SK-N-SH (cell line): ENCODE measurements around the gene DNAJC13. TPM values are rescaled to one million over a fixed set of nuclear protein-coding genes. Genes with fewer than 3 reads are reported as not detected.

ENCODE experiments used
- CTCF ChIA-PET: fragments of 300-600, 350-600 bp; formaldehyde crosslinking; extraction: SDS; loops from one replicate; lab custom pipeline; 2021; lab: Yijun Ruan, JAX
- POLR2A ChIA-PET: fragments of 350-600 bp; sonication (Branson Sonifier 250); formaldehyde crosslinking; extraction: SDS; loops from one replicate; lab custom pipeline; 2020; ENCODE audit warnings: antibody characterized with exemption, inconsistent platforms; lab: Yijun Ruan, JAX
- DNase-seq: peaks from one replicate; pipeline ENCODE4 v3.0.0; 2012
- H2AFZ ChIP-seq: fragments of 200-600 bp; sonication (generic); 2 replicates; pipeline ENCODE4 v1.8.1; 2016; ENCODE audit warnings: antibody characterized with exemption, mild to moderate bottlenecking, low read depth
- H3F3A ChIP-seq: fragments of 200-600 bp; sonication (generic); replicated peaks from 2 replicates; pipeline ENCODE3; 2016; ENCODE audit warnings: antibody characterized with exemption, mild to moderate bottlenecking; ENCODE audit not compliant: insufficient read depth
- H3K27ac ChIP-seq, 2 experiments: fragments of 200-500 bp in 1 of 2; fragments of 200-600 bp in 1 of 2; sonication (Bioruptor generic) in 1 of 2; sonication (generic), shearing (Covaris generic) in 1 of 2; 2 replicates each; pipeline versions ENCODE4 v1.5.1 to v1.6.1; 2014 to 2016; ENCODE audit warnings: low read depth in 2 of 2, inconsistent platforms in 1 of 2, low read length in 1 of 2, mild to moderate bottlenecking in 1 of 2, mixed read lengths in 1 of 2
- H3K27me3 ChIP-seq: fragments of 200-600 bp; sonication (generic), shearing (Covaris generic); 2 replicates; pipeline ENCODE4 v1.6.1; 2016; ENCODE audit warnings: mixed run types; ENCODE audit not compliant: insufficient read depth
- H3K36me3 ChIP-seq, 2 experiments: fragments of 200-500 bp in 1 of 2; fragments of 200-600 bp in 1 of 2; sonication (Bioruptor generic) in 1 of 2; sonication (generic) in 1 of 2; replicated peaks in 1 of 2; 2 replicates each; pipeline versions ENCODE3 to v1.5.1; 2014 to 2016; ENCODE audit warnings: low read length in 1 of 2, mild to moderate bottlenecking in 1 of 2; ENCODE audit not compliant: insufficient read depth in 2 of 2, control insufficient read depth in 1 of 2
- H3K4me1 ChIP-seq, 2 experiments: fragments of 200-500 bp in 1 of 2; fragments of 200-600 bp in 1 of 2; sonication (Bioruptor generic) in 1 of 2; sonication (generic), shearing (Covaris generic) in 1 of 2; 2 replicates each; pipeline versions ENCODE4 v1.5.1 to v1.6.1; 2014 to 2016; ENCODE audit warnings: low read depth in 1 of 2, low read length in 1 of 2, mixed run types in 1 of 2; ENCODE audit not compliant: insufficient read depth in 2 of 2, control insufficient read depth in 1 of 2
- H3K4me2 ChIP-seq: fragments of 200-600 bp; sonication (generic), shearing (Covaris generic); 2 replicates; pipeline ENCODE4 v1.6.1; 2017; ENCODE audit warnings: mixed run types
- H3K4me3 ChIP-seq, 2 experiments: fragments of 200-500 bp in 1 of 2; fragments of 200-600 bp in 1 of 2; sonication (Bioruptor generic) in 1 of 2; sonication (generic), shearing (Covaris generic) in 1 of 2; 2 replicates each; pipeline versions ENCODE4 v1.5.1 to v1.8.1; 2014 to 2016; ENCODE audit warnings: low read depth in 2 of 2, inconsistent platforms in 1 of 2, low read length in 1 of 2, mild to moderate bottlenecking in 1 of 2, mixed read lengths in 1 of 2, moderate library complexity in 1 of 2
- H3K79me2 ChIP-seq: fragments of 200-600 bp; sonication (generic); 2 replicates; pipeline ENCODE4 v1.8.1; 2017; ENCODE audit warnings: mild to moderate bottlenecking; ENCODE audit not compliant: insufficient read depth
- H3K9ac ChIP-seq: fragments of 200-600 bp; sonication (generic); 2 replicates; pipeline ENCODE4 v1.6.1; 2017; ENCODE audit warnings: mixed run types
- H3K9me2 ChIP-seq: fragments of 200-600 bp; sonication (generic); 2 replicates; pipeline ENCODE4 v1.6.1; 2017; ENCODE audit warnings: mixed run types
- H3K9me3 ChIP-seq: fragments of 200-600 bp; sonication (generic); 2 replicates; pipeline ENCODE4 v1.6.1; 2017; ENCODE audit warnings: mixed run types, mild to moderate bottlenecking, moderate library complexity
- H4K20me1 ChIP-seq: fragments of 200-600 bp; sonication (generic); 2 replicates; pipeline ENCODE4 v1.6.1; 2017; ENCODE audit warnings: mild to moderate bottlenecking, mixed run types; ENCODE audit not compliant: insufficient read depth
- ELF1 ChIP-seq: IDR thresholded peaks from 2 replicates; pipeline ENCODE4 v1.4.0; 2012
- EZH2phosphoT487 ChIP-seq: fragments of 200-600 bp; sonication (generic); IDR thresholded peaks from 2 replicates; pipeline ENCODE4 v1.6.1; 2017; ENCODE audit warnings: low read depth, mixed run types, mild to moderate bottlenecking, antibody characterized with exemption, moderate library complexity, borderline replicate concordance
- FOSL2 ChIP-seq: IDR thresholded peaks from 2 replicates; pipeline ENCODE4 v1.4.0; 2012; ENCODE audit warnings: low read depth, mild to moderate bottlenecking, moderate library complexity, borderline replicate concordance
- FOXJ3 ChIP-seq: sonication (generic); formaldehyde crosslinking; IDR thresholded peaks from 2 replicates; pipeline ENCODE4 v1.5.1; 2020; ENCODE audit warnings: mild to moderate bottlenecking, missing genetic modification reagents
- GABPA ChIP-seq: IDR thresholded peaks from 2 replicates; pipeline ENCODE4 v1.4.0; 2012; ENCODE audit warnings: low read depth, mild to moderate bottlenecking
- GATA2 ChIP-seq: sonication (generic); formaldehyde crosslinking; IDR thresholded peaks from 2 replicates; pipeline ENCODE4 v1.5.0; 2020; ENCODE audit warnings: mild to moderate bottlenecking, missing genetic modification reagents
- JUND ChIP-seq: IDR thresholded peaks from 2 replicates; pipeline ENCODE4 v1.4.0; 2012
- MAX ChIP-seq: IDR thresholded peaks from 2 replicates; pipeline ENCODE4 v1.4.0; 2012; ENCODE audit warnings: low read depth
- MEF2A ChIP-seq: IDR thresholded peaks from 2 replicates; pipeline ENCODE4 v1.4.0; 2012; ENCODE audit warnings: low read depth, borderline replicate concordance
- NRF1 ChIP-seq: IDR thresholded peaks from 2 replicates; pipeline ENCODE4 v1.6.1; 2012; ENCODE audit warnings: low read depth, mild to moderate bottlenecking, low read length
- RAD21 ChIP-seq: IDR thresholded peaks from 2 replicates; pipeline ENCODE4 v1.6.1; 2012; ENCODE audit warnings: mild to moderate bottlenecking, low read length
- RCOR1 ChIP-seq: fragments of 150-350 bp; IDR thresholded peaks from 2 replicates; pipeline ENCODE4 v1.6.1; 2017; ENCODE audit warnings: antibody characterized with exemption, low read length
- REST ChIP-seq: IDR thresholded peaks from 2 replicates; pipeline ENCODE4 v1.6.1; 2012; ENCODE audit warnings: mild to moderate bottlenecking, low read depth, low read length, moderate library complexity
- RFX5 ChIP-seq: IDR thresholded peaks from 2 replicates; pipeline ENCODE4 v1.6.1; 2012; ENCODE audit warnings: mild to moderate bottlenecking, improper control_type of control experiment, low read length
- SIN3A ChIP-seq: IDR thresholded peaks from 2 replicates; pipeline ENCODE4 v1.6.1; 2012; ENCODE audit warnings: low read depth, mild to moderate bottlenecking, low read length, moderate library complexity, borderline replicate concordance
- SMC3 ChIP-seq: IDR thresholded peaks from 2 replicates; pipeline ENCODE4 v1.6.1; 2012; ENCODE audit warnings: low read depth, low read length, improper control_type of control experiment
- TCF12 ChIP-seq: IDR thresholded peaks from 2 replicates; pipeline ENCODE4 v1.4.0; 2012
- YY1 ChIP-seq: IDR thresholded peaks from 2 replicates; pipeline ENCODE4 v1.4.0; 2012; ENCODE audit warnings: low read depth, mild to moderate bottlenecking
- WGBS: methylation state at CpG from one replicate; pipeline ENCODE4 v1.1.6; 2017; ENCODE audit warnings: low lambda C conversion rate; 5-methylcytosine and 5-hydroxymethylcytosine counted together
- polyA plus RNA-seq, 3 experiments: library from polyadenylated mRNA; depleted of rRNA; stranded (reverse); fragments of >200 nt; gene quantifications; 2 replicates each; pipeline ENCODE4 v1.2.3, GENCODE V29; 2012
- TF ChIP-seq, protein P1 (sequence below): IDR thresholded peaks from 2 replicates; pipeline ENCODE4 v1.4.0; 2012; ENCODE audit warnings: low read depth, borderline replicate concordance
- TF ChIP-seq, protein P2 (sequence below): fragments of 150-350 bp; IDR thresholded peaks from 2 replicates; pipeline ENCODE4 v1.6.1; 2016; ENCODE audit warnings: mild to moderate bottlenecking, low read depth, low read length
- TF ChIP-seq, protein P3 (sequence below): IDR thresholded peaks from 2 replicates; pipeline ENCODE4; 2012
- TF ChIP-seq, protein P4 (sequence below): fragments of 150-350 bp; IDR thresholded peaks from 2 replicates; pipeline ENCODE4 v1.6.1; 2017; ENCODE audit warnings: antibody characterized with exemption, low read length, low read depth, borderline replicate concordance
- TF ChIP-seq, protein P5 (sequence below): fragments of 200-600 bp; sonication (generic); IDR thresholded peaks from 2 replicates; pipeline ENCODE4 v1.6.1; 2017; ENCODE audit warnings: antibody characterized with exemption, mild to moderate bottlenecking, moderate library complexity

The DNAJC13 gene
- polyA plus RNA-seq, 1 of the 3 experiments (the other 2 are of a cell fraction): 10.8 TPM

GRCh38 chr3:132417695-132418411 is 551 bp downstream of the DNAJC13 start:
- H3K36me3 ChIP-seq: peaks cover 9 to 15% of the 10 kb centered on the region in 2 experiments
- ChIA-PET CTCF (interaction anchor here (0.6 to 1.6 kb wide), 5 partner anchors 9 to 1402 kb away, joined by 3 to 4 read pairs (median 3); no protein-coding TSS in a partner anchor), POLR2A (interaction anchor here (0.9 to 1.9 kb wide), 3 partner anchors 11 to 15 kb away, joined by 3 to 16 read pairs (median 3); no protein-coding TSS in a partner anchor)
- WGBS: 2% methylated on average over 18 of the region's 28 CpGs
- peaks cover 50% of the 10 kb centered on the region for H3K79me2 ChIP-seq
- peak overlapping the region; percentile 77 for H2AFZ ChIP-seq
- H3K9me2 ChIP-seq: no peaks in the 10 kb centered on the region
- DNase-seq: peak; percentile 55
- H3F3A ChIP-seq: peaks cover 27% of the 10 kb centered on the region
- H3K4me3 ChIP-seq: peak overlapping the region; percentile 97 to 99
- H4K20me1 ChIP-seq: peaks cover 15% of the 10 kb centered on the region; the same call in 1 of the 2 replicates
- H3K9ac ChIP-seq: peak overlapping the region; percentile 93
- H3K4me2 ChIP-seq: peak overlapping the region; percentile 84
- H3K27ac ChIP-seq: peak overlapping the region; percentile 90 to 94
- peaks cover 6 to 7% of the 10 kb centered on the region in 2 experiments; a peak in 3 of 4 replicates for H3K4me1 ChIP-seq
- no peaks in the 10 kb centered on the region for H3K27me3 ChIP-seq
- no peaks in the 10 kb centered on the region for H3K9me3 ChIP-seq
- TF ChIP-seq, protein P1, sequence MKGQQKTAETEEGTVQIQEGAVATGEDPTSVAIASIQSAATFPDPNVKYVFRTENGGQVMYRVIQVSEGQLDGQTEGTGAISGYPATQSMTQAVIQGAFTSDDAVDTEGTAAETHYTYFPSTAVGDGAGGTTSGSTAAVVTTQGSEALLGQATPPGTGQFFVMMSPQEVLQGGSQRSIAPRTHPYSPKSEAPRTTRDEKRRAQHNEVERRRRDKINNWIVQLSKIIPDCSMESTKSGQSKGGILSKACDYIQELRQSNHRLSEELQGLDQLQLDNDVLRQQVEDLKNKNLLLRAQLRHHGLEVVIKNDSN: no peak; the same call in 1 of the 2 replicates
- TF ChIP-seq EZH2phosphoT487 (no peak), FOSL2 (no peak), RAD21 (no peak), SIN3A (no peak), ELF1 (no peak), NRF1 (no peak), RFX5 (no peak), SMC3 (no peak), JUND (no peak), MEF2A (no peak), MAX (0 out of 2 replicates have a peak, but pooled peaks have one; percentile 47), GABPA (no peak), TCF12 (no peak), REST (no peak), FOXJ3 (CRISPR knock-in tag) (no peak), YY1 (no peak; the same call in 1 of the 2 replicates), RCOR1 (no peak), GATA2 (CRISPR knock-in tag) (no peak)
- TF ChIP-seq, protein P2, sequence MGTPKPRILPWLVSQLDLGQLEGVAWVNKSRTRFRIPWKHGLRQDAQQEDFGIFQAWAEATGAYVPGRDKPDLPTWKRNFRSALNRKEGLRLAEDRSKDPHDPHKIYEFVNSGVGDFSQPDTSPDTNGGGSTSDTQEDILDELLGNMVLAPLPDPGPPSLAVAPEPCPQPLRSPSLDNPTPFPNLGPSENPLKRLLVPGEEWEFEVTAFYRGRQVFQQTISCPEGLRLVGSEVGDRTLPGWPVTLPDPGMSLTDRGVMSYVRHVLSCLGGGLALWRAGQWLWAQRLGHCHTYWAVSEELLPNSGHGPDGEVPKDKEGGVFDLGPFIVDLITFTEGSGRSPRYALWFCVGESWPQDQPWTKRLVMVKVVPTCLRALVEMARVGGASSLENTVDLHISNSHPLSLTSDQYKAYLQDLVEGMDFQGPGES: no peak
- TF ChIP-seq, protein P3, sequence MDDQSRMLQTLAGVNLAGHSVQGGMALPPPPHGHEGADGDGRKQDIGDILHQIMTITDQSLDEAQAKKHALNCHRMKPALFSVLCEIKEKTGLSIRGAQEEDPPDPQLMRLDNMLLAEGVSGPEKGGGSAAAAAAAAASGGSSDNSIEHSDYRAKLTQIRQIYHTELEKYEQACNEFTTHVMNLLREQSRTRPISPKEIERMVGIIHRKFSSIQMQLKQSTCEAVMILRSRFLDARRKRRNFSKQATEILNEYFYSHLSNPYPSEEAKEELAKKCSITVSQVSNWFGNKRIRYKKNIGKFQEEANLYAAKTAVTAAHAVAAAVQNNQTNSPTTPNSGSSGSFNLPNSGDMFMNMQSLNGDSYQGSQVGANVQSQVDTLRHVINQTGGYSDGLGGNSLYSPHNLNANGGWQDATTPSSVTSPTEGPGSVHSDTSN: peak; percentile 88
- TF ChIP-seq, protein P4, sequence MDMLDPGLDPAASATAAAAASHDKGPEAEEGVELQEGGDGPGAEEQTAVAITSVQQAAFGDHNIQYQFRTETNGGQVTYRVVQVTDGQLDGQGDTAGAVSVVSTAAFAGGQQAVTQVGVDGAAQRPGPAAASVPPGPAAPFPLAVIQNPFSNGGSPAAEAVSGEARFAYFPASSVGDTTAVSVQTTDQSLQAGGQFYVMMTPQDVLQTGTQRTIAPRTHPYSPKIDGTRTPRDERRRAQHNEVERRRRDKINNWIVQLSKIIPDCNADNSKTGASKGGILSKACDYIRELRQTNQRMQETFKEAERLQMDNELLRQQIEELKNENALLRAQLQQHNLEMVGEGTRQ: no peak
- TF ChIP-seq, protein P5, sequence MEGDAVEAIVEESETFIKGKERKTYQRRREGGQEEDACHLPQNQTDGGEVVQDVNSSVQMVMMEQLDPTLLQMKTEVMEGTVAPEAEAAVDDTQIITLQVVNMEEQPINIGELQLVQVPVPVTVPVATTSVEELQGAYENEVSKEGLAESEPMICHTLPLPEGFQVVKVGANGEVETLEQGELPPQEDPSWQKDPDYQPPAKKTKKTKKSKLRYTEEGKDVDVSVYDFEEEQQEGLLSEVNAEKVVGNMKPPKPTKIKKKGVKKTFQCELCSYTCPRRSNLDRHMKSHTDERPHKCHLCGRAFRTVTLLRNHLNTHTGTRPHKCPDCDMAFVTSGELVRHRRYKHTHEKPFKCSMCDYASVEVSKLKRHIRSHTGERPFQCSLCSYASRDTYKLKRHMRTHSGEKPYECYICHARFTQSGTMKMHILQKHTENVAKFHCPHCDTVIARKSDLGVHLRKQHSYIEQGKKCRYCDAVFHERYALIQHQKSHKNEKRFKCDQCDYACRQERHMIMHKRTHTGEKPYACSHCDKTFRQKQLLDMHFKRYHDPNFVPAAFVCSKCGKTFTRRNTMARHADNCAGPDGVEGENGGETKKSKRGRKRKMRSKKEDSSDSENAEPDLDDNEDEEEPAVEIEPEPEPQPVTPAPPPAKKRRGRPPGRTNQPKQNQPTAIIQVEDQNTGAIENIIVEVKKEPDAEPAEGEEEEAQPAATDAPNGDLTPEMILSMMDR: no peak
